NCI-H69 (cell line): Measurements from ENCODE around the gene MAP3K14.
A peak's percentile ranks its signal among the peaks of the same experiment; 100 is the strongest.
"Not testable (repeated sequence)": the region's sequence is repeated elsewhere in the genome, so short reads cannot be mapped to it uniquely, and the experiment has no call there.

Source experiments
- DNase-seq: peaks from one replicate; lab custom pipeline; 2025; lab: John Stamatoyannopoulos, UW

Gene MAP3K14

DNA sequence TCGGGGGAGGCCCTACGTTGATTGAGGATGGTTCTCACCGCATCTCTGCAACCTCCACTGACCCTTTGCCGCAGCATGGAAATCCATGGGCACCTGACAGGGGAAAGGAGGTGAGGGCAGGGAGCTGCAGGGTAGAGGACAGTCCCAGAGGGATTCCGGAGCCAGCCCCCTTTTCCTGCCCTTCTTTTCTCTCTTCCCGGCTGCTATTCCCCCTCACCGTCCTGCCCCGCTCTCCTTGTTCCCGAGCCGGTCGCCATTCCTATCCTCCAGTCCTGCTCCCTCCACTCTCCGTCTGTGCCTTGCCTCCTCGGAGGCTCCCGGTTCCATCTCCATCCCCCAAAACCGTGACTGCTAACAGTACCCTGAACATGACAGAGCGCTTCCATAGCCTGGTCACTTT, 59.7 kb downstream of the MAP3K14 start:
- no peak for DNase-seq

DNA sequence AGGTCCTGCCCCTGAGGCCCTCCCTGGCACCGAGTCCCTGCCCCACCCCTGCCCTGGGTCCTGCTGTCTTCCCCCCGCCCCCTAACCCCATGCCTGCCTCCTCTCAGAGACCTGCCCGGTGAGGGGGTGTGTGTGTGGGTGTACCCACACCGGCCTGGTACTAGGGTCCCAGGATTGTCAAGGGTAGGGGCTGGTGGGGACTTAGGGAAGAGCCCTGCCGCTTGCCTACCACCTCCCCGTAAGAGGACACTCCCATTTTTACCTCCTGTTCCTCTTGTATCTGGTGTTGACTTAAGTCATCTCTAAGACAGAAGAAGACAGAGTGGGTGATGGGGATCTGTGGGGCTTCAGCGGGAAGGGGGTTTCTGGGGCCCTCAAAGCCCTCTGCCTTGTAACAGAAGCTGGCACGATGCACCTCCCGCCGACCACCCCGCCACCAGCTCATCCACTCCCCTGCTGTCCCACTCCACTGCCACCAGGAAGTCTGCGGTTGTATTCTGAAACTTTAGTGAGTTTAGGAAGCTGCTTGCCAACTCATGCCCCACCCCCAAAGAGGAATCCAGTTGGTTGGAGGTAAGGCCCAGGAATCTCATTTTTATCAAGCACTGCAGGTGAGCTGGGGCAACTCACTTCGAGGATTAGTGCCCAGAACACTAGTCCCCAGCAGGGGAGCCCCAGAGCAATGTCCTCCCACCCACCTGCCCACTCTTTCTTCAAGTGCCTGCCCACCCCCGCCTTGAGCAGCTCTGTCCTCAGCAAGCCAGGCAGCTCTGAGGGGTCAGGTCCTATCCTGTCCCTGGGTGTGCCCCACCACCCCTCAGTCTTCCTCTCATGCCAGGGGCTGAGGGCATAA, 60.5 kb downstream of the MAP3K14 start:
- no peak for DNase-seq

DNA sequence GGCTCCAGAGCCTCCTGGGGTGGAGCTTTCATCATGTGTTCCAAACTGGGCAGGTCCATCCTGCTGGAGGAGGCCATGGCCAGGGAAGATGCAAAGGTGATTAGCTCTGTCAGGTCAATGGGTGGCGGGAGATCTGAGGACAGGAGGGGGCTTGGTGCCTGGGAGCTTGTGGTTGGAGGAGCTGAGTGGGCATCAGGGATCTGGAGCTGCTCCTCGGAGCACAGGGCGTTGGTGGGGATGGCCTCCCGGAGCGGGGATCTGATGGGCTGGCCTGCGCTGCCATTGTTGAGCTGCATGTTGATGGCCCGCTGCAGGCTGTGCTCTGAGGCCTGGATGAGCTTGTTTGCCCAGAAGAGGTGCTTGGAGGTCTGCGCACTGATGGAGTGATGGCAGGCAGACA, 61.5 kb downstream of the MAP3K14 start:
- DNase-seq = no peak

DNA sequence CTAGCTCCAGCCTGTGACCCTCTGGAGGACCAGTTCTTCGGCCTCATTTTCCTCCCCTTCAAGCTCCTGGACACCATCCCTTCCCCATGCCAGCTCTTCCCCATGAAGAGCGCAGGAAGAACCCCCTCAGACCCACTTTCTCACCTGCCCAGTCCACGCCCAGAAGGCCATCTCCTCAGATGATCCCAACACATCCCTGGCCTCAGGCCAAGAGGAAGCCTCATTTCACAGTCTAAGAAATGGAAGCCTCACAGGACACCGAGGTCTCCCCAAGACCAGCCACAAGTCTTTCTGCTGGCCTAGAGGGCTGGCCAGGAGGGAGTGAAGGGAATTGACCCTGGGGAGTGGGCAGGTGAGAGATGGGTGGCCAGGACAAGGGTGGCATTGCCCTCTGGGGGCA, 62.9 kb downstream of the MAP3K14 start:
- DNase-seq = no peak

DNA sequence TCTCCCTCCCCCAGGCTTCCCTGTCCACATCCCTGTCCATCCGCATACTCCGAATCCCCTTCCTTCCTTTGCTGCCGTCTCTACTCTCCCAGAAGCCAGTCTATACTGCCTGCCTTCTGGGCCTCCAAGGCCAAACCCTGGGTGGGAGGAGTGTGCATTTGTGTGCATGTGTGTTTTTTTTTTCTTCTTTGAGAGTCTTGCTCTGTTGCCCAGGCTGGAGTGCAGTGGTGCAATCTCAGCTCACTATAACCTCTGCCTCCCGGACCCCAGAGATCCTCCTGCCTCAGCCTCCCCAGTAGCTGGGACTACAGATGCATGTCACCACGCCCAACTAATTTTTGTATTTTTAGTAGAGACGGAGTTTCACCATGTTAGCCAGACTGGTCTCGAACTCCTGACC, 63.6 kb downstream of the MAP3K14 start:
- DNase-seq = not testable (repeated sequence)

DNA sequence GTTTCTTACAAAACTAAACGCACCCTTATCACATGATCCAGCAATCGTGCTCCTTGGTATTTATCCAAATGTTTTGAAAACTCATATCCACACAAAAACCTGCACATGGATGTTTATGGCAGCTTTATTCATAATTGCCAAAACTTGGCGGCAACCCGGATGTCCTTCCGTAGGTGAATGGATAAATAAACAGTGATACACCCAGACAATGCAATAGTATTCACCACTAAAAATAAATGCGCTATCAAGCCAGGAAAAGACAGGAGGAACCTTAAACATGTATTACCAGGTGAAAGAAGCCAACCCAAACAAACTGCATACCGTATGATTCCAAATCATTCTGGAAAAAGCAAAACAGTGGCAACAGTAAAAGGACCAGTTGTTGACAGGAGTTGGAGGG, 64.9 kb downstream of the MAP3K14 start:
- no peak for DNase-seq

DNA sequence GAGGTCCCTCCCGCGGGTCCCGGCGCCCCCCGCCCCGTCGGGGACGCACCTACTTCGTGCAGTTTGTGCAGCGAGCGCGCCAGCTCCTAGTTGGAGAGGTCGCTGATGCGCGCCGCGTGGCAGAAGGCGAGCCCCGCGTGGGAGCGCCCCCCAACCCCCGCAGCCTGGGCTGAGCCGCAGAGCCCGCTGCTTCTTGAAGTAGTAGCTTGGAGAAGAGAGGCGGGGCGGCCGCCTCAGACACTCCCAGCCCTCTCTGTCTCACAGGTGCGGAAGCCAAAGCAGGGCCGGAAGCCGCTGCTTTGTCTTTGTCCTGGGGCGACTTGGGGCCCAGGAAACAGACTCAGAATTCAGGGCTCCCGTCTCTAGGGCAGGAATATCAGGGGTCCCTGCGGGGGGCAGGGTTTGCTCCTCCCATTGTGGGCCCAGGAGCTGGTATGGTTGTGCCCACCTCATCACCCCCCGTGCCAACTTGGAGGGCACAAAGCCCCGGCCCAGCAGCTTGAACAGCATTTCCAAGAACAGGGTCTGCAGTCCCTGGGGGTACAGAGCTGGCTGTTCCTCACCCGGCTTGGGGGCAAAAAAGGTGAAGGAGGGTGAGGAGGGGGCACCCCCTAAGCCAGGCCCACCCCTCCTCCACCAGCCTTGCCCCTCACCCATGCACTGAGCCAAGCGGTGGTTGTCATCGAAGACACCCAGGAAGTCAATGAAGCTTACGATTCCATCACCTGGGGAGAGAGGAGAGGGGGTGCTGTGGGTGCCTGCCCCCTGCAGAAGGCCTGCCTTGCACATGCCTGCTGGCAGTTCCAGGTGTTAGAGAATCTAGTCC, 68.5 kb downstream of the MAP3K14 start:
- DNase-seq = peak; percentile 83

DNA sequence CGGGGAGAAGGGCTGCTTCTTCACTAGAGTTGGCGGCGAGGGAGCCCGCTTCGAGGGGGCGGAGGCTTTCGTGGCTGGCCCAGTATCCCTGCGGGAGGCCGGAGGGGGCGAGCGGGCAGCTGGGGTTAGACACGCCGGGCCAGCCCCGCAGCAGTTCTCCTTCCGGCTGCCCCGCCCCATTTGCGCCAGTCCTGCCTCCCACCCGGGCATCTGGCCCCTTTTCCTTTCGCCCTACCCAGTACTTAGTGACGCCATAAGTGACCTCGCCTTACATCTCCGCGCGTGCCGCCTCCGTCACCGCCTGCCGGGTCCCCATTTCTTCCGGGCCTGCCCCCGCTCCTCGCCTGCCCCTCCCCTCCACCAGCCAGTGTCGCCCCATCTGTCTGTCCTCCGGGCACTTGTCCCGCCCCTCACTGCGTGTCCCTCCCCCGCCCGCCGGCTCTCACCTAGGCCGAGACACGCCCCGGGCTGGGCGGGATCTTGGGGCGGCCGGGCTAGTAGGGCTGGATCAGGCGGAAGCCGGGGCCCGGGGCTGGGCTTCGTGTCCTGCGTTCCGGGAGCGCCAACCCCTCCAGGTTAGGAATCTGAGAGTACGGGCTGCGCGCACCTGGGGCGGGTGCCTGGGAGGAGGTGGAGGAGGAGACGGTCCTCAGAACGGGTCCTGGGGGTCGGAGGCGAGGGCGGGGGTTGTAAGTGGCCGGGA, 69.2 kb downstream of the MAP3K14 start:
- DNase-seq = peak; percentile 99

DNA sequence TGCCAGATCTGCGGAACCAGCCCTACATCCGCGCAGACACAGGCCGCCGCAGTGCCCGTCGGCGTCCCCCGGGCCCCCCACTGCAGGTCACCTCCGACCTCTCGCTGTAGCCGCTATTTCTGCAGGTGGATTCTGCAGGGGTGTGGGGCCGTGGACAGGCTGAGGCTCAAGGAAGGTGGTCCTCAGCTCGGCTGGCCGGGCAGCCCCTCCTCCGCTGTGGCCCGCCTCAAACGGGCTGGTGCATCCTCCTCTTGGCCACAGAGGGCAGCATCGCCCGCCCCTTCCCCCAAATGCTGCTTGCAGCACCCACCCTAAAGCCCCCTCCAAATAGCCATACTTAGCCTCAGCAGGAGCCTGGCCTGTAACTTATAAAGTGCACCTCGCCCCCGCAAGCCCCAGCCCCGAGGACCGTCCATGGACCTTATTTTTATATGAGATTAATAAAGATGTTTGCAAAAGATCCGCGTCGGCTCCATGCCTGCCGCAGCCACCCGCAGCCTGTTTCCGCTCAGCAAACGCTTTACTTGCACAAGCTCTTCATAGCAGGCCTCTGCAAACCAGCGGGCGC, 69.9 kb downstream of the MAP3K14 start:
- DNase-seq = peak; percentile 72

DNA sequence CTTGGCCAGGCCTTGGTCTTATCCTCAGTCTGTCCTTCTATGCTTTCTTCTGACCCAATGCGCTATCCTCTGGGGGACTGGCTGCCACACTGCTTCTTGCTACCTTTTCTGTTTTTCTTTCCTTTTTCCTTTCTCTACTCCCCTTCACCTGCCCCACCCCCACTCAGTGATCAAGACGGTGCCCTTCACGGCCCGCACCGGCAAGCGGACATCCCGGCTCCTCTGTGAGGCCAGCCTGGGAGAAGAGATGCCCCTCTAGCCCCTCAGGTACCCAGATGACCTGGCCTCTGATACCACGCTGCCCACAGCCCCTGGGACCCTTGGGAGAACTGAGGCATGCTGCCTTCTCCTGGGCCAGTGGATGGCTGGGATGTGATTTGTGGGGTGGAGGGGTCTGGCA, 70.5 kb downstream of the MAP3K14 start:
- no peak for DNase-seq

DNA sequence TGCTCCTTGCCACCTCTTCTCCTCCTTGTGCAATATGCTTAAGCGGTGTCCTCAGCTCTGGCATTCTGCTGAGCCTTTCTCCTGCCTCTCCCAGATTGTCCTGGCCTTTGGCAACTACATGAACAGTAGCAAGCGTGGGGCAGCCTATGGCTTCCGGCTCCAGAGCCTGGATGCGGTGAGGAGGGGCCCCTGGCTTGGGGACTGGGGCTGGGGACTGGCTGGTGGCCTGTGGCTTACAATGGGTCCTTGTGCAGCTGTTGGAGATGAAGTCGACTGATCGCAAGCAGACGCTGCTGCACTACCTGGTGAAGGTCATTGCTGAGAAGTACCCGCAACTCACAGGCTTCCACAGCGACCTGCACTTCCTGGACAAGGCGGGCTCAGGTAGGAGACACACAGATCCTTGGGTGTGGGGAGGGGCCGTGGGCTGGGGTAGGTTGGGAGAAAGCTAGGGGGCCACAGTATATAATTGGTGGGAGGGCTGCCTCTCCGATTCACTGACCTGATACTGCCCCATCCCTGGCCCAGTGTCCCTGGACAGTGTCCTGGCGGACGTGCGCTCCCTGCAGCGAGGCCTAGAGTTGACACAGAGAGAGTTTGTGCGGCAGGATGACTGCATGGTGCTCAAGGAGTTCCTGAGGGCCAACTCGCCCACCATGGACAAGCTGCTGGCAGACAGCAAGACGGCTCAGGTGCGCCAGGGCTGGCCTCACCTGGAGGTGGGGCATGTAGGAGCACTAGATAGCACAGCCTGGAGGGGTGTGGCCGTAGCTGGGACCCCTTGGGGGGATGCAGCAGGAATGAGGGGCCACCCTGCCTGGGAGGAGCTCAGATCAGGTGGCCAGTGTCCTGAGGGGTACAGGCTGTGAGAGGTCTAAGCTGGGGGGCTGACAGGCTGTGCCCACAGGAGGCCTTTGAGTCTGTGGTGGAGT, 71.8 kb downstream of the MAP3K14 start:
- no peak for DNase-seq

DNA sequence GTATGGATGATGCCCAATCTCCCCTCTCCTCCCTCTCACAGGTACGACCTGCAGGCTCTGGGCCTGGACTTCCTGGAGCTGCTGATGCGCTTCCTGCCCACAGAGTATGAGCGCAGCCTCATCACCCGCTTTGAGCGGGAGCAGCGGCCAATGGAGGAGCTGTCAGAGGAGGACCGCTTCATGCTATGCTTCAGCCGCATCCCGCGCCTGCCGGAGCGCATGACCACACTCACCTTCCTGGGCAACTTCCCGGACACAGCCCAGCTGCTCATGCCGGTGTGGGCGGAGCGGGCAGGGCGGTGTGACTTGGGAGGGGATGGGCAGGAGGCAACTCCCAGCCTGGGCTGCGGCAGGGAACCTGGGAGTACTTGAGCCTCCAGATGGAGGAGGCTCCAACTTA, 73.1 kb downstream of the MAP3K14 start:
- DNase-seq = no peak

DNA sequence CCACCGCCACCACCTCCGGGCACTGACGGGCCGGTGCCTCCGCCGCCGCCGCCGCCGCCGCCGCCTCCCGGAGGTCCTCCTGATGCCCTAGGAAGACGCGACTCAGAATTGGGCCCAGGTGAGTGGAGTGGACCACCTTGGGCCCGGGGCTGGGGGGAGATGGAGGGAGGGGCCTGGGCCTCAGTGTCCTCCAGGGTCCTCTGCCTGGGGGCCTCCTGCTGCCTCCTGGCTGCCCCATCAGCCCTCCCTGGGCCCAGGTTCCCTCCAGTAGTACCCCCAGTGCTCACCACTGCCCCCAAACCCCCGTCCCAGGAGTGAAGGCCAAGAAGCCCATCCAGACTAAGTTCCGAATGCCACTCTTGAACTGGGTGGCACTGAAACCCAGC, 74.8 kb downstream of the MAP3K14 start:
- no peak for DNase-seq

DNA sequence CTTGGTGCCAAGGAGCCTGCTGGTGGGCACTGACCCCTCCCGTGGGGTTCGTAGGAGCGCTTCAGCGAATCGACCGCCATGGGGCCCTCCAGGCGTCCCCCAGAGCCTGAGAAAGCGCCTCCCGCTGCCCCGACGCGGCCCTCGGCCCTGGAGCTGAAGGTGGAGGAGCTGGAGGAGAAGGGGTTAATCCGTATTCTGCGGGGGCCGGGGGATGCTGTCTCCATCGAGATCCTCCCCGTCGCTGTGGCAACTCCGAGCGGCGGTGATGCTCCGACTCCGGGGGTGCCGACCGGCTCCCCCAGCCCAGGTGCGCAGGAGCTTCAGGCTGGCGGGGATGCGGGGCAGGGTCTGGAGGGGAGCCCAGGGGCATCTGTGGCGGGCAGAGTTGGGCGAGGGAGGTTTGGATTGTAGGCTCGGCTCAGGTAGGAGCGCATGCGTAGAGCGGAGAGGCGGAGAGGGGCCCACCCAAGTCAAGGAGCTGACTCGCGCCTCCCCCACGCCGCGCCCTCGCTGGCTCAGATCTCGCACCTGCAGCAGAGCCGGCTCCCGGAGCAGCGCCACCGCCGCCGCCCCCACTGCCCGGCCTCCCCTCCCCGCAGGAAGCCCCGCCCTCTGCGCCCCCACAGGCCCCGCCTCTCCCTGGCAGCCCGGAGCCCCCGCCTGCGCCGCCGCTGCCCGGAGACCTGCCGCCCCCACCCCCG, 75.3 kb downstream of the MAP3K14 start:
- DNase-seq = peak; percentile 77

DNA sequence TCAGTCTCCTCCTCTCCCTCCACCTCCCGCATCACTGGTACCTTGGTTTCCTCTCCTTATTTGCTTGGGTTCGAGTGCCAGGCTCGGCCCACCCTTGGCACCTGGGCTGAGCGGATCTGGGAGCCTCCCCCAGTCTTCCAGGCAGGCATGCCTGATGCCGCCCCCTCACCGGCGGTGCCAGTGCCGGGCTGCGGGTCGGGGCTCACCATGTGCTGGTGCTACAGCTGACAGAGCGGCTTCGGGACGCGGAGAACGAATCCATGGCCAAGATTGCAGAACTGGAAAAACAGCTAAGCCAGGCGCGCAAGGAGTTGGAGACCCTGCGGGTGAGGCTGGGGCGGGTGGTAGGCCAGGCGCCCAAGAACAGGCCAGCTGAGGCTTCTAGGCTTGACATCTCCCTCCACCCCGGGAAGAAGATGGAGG, 75.9 kb downstream of the MAP3K14 start:
- DNase-seq = peak; percentile 45

DNA sequence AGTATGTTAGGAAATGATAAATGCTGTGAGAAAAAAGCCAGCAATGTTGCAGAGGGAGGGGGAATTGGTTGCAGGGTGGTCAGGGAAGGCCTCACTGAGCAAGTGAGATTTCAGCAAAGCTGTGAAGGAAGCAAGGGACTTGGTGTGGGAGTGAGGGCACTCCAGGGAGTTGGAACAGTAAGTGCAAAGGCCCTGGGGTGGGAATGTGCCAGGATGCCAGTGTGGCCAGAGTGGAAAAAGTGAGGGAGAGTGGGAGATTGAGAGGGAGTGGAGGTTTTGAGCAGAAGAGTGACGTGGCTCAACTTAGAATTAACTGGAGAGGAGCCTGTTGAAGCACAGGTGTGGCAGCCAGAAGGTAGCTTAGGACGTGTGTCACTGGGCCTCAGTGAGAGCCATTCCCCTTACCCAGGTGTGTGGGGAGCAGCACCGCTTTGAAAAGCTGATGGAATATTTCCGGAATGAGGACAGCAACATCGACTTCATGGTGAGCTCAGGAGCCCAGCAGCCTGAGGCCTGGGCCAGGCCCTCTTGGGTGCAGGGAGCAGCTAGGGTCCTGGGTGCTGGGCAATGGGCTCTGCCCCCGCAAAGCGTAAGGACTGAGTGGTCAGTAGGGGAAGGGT, 78.6 kb downstream of the MAP3K14 start:
- DNase-seq = no peak

DNA sequence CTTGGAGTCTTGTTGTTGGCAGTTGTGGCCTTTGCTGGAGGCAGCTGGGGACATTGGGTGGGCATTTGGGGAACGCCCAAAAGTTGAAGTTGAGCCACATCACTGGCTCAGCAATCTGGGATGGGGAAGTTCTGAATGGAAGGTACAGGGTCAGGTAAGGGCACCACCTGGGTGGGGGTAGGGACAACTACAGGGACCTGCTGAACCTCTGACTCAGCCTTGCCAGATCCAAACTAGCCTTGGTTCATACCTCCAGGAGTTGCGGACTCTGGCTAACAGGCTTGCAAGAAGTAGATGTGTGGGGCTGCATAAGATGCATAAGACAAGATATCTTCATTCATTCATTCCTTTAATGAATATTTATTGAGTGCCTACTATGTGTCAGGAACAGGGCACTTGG, 79.1 kb downstream of the MAP3K14 start:
- no peak for DNase-seq

DNA sequence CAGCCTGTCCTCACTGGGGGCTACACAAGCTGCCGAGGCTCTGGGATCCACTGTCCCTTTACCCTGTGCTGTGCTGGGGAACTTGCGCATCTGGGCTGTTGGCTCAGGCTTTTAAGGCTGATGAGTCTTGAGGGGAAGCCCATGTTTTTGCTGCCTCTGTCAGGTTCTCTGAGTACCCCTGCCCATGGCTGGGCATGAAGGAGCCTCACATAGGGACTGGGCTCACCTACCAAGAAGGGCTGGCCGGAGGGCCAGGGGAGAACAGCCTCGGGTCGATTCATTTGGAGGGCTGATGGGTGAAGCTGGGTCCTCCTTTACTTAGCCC, 80.6 kb downstream of the MAP3K14 start:
- no peak for DNase-seq

DNA sequence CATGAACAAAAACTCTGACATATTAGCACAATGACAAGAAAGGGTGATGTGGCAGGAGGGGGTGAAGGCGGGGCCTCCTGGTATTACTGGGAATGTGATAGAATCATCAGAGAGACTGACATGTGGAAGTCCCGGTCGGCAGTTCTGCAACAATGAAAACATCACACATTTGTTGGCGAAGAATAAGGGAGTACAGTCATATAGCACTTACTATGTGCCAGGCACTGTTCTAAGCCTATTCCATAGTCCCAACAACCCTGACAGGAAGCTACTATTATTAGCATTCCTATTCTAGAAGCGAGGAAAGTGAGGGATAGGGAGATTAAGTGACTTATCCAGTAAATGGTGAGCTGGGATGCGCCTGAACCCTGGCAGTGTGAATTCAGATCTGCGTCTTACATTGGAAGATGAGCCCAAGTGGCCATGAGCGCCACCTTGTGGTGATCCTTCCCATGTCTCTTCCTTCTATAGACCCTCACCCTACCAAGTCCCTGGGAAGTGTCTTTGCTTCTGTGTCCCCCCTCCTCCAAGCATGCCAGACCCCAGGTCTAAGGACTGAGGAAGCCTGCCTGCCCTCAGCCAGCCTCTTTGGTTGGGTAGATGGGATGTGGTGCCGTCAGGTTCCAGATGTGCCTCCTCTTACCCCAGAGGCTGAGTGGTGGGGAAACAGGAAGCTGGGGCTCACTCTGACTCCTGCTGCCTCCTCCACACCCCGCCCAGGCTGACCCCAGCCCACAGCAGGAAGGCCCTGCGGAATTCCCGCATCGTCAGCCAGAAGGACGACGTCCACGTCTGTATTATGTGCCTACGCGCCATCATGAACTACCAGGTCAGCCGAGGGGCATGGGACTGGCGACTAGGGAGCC, 81.2 kb downstream of the MAP3K14 start:
- peak; percentile 81 for DNase-seq
